ENCODE data around the gene ACOXL.

DNA sequence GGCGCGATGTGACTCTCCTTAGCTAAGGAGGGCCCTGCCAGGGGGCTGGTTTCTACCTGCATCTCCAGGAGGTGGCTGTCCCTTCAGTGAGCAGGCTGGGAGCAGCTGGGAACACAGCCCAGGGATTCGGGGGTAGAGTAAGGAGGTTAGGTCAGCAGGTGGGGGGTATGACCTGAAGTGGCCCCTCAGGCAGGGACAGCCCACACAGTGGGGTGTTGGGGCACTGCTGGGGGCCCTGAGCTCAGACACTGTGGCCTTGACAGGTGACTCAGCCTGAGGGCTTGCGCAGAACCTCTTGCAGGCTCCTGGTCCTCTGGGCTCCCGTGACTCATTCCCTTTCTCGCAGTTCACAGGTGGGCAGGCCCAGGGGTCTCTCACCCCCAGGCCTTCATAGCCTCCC is 202.6 kb downstream of the ACOXL start:
- TF ChIP-seq CTCF (IDR thresholded peaks at IDR 0.05) = no peak
- TF ChIP-seq POLR2A (IDR thresholded peaks at IDR 0.05) = no peak

Data from body of pancreas (tissue), 4 donors.